PFSK-1 (cell line): Measurements from ENCODE around the gene DSG4.

ENCODE experiments used
- FOXP2 ChIP-seq: optimal IDR thresholded peaks from 2 replicates; pipeline ENCODE3; 2011; ENCODE audit warnings: borderline replicate concordance, control low read depth, inconsistent platforms; ENCODE audit not compliant: insufficient read depth; ENCODE audit errors: extremely low read length, extremely low read depth
- POLR2AphosphoS5 ChIP-seq: IDR thresholded peaks from 2 replicates; pipeline ENCODE4 v1.6.1; 2012; ENCODE audit warnings: low read depth, mild to moderate bottlenecking, control low read depth, low read length, moderate library complexity
- REST ChIP-seq, 2 experiments: IDR thresholded peaks; 2 replicates each; pipeline versions ENCODE4 v1.6.1 to v1.8.0; 2011 to 2012; ENCODE audit warnings: low read depth in 2 of 2, low read length in 2 of 2, control low read depth in 1 of 2, inconsistent platforms in 1 of 2, mild to moderate bottlenecking in 1 of 2, moderate library complexity in 1 of 2; ENCODE audit not compliant: insufficient read depth in 1 of 2
- SIN3A ChIP-seq: IDR thresholded peaks from 2 replicates; pipeline ENCODE4 v1.6.1; 2012; ENCODE audit warnings: mild to moderate bottlenecking, low read length, moderate library complexity, borderline replicate concordance; ENCODE audit not compliant: insufficient read depth
- TAF1 ChIP-seq: IDR thresholded peaks from 2 replicates; pipeline ENCODE4 v1.6.1; 2012; ENCODE audit warnings: low read length, control low read depth, borderline replicate concordance; ENCODE audit not compliant: insufficient read depth

- TF ChIP-seq TAF1 (no peak), POLR2AphosphoS5 (no peak), FOXP2 (no peak), REST (IDR thresholded peaks at IDR 0.05; ENCODE audit: insufficient read depth in 1 of 2, low read depth in 2 of 2, low read length in 2 of 2) (no peak), SIN3A (no peak)
Measured at GRCh38 chr18:31446854-31447253, 70.3 kb downstream of the DSG4 start.
